CD4-positive, alpha-beta T cell treated with Interleukin-6 for 4 hours (primary cell): ENCODE results near the gene DDR2.
"Not testable (repeated sequence)": the region's sequence is repeated elsewhere in the genome, so short reads cannot be mapped to it uniquely, and the experiment has no call there.

Experiments used
- DNase-seq: peaks from one replicate; pipeline ENCODE4 v3.0.0-alpha.2; 2020; ENCODE audit warnings: mixed read lengths

Gene DDR2

GRCh38 chr1:162727493-162727892 is 95.2 kb downstream of the DDR2 start:
- DNase-seq: not testable (repeated sequence)

- DNase-seq: no peak
Measured at GRCh38 chr1:162728573-162728972, 96.3 kb downstream of the DDR2 start.

GRCh38 chr1:162729195-162729774 is 97.0 kb downstream of the DDR2 start:
- DNase-seq: not testable (repeated sequence)

- DNase-seq: no peak
Measured at GRCh38 chr1:162732094-162732493, 99.8 kb downstream of the DDR2 start.

GRCh38 chr1:162732566-162733335 is 100.5 kb downstream of the DDR2 start:
- no peak for DNase-seq

- no peak for DNase-seq
Measured at GRCh38 chr1:162733336-162733590, 101.0 kb downstream of the DDR2 start.

- no peak for DNase-seq
Measured at GRCh38 chr1:162734047-162734446, 101.8 kb downstream of the DDR2 start.

GRCh38 chr1:162736184-162736583 is 103.9 kb downstream of the DDR2 start:
- no peak for DNase-seq

GRCh38 chr1:162736633-162737067 is 104.4 kb downstream of the DDR2 start:
- no peak for DNase-seq

- DNase-seq: no peak
Measured at GRCh38 chr1:162740755-162741154, 108.5 kb downstream of the DDR2 start.

GRCh38 chr1:162741574-162741973 is 109.3 kb downstream of the DDR2 start:
- DNase-seq: no peak

GRCh38 chr1:162746264-162746942 is 114.1 kb downstream of the DDR2 start:
- not testable (repeated sequence) for DNase-seq

GRCh38 chr1:162753001-162753658 is 120.9 kb downstream of the DDR2 start:
- no peak for DNase-seq

- DNase-seq: no peak
Measured at GRCh38 chr1:162753998-162754585, 121.8 kb downstream of the DDR2 start.

GRCh38 chr1:162755306-162755705 is 123.0 kb downstream of the DDR2 start:
- DNase-seq: no peak

GRCh38 chr1:162756523-162756922 is 124.3 kb downstream of the DDR2 start:
- DNase-seq: no peak

GRCh38 chr1:162757476-162757875 is 125.2 kb downstream of the DDR2 start:
- DNase-seq: no peak

- no peak for DNase-seq
Measured at GRCh38 chr1:162765788-162766187, 133.5 kb downstream of the DDR2 start.

- no peak for DNase-seq
Measured at GRCh38 chr1:162772571-162773154, 140.4 kb downstream of the DDR2 start.

- DNase-seq: no peak
Measured at GRCh38 chr1:162774007-162774406, 141.7 kb downstream of the DDR2 start.

- DNase-seq: no peak
Measured at GRCh38 chr1:162779043-162779442, 146.8 kb downstream of the DDR2 start.

GRCh38 chr1:162782671-162783070 is 150.4 kb downstream of the DDR2 start:
- no peak for DNase-seq

GRCh38 chr1:162784926-162785325 is 152.7 kb downstream of the DDR2 start:
- DNase-seq: not testable (repeated sequence)
